ENCODE data around the gene OR7G1.

OR7G1 gene
- 0 reads per million in 9 experiments for total RNA-seq

DNA sequence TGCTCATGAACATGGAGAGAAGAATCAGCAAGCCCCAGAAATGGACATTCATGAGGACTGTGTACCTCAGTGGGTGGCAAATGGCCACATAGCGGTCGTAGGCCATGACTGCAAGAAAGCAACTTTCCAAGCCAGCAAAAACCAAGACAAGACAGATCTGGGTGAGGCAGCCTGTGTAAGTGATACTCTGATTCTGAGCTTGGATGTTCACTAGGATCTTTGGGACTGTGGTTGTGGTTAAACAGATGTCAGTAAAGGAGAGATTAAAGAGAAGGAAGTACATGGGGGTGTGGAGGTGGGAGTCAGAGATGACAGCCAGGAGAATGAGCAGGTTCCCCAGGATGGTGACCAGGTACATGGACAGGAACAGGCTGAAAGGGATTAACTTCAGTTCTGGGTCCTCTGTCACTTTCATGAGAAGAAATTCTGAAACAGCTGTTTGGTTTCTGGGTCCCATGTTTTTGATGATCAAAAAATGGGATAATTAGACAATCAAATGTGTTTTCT lies at the start of gene OR7G1:
OR7G1 (minus strand) TSS at position 457 of the 507 bp plus-strand sequence; CDS start at position 457, 0 bp downstream.
- peaks cover 16 to 39% of the 10 kb centered on the region in 2 donors for H3K27me3 Mint-ChIP-seq
- no peak for DNase-seq
- H3K27ac Mint-ChIP-seq = no peak within 1 kb of the TSS
- no peaks in the 10 kb centered on the region for H3K9me3 Mint-ChIP-seq
- no peaks in the 10 kb centered on the region for H3K36me3 Mint-ChIP-seq (ENCODE audit: insufficient read depth)
- ATAC-seq (replicated peaks) = no peak
- no peaks in the 10 kb centered on the region for H3K4me1 Mint-ChIP-seq (ENCODE audit: low read depth in 2 of 2)
- H3K4me3 Mint-ChIP-seq = no peak within 1 kb of the TSS

GRCh38 chr19:9165261-9165660 lies 49.7 kb upstream of the OR7G1 start:
- H3K27ac Mint-ChIP-seq = no peak overlapping the region
- H3K27me3 Mint-ChIP-seq = no peaks in the 10 kb centered on the region
- DNase-seq (no peak), ATAC-seq (replicated peaks) (no peak)
- no peaks in the 10 kb centered on the region for H3K4me1 Mint-ChIP-seq (ENCODE audit: low read depth in 2 of 2)
- H3K9me3 Mint-ChIP-seq = no peaks in the 10 kb centered on the region
- no peak overlapping the region for H3K4me3 Mint-ChIP-seq
- H3K36me3 Mint-ChIP-seq (ENCODE audit: insufficient read depth) = peaks cover 58% of the 10 kb centered on the region

DNA sequence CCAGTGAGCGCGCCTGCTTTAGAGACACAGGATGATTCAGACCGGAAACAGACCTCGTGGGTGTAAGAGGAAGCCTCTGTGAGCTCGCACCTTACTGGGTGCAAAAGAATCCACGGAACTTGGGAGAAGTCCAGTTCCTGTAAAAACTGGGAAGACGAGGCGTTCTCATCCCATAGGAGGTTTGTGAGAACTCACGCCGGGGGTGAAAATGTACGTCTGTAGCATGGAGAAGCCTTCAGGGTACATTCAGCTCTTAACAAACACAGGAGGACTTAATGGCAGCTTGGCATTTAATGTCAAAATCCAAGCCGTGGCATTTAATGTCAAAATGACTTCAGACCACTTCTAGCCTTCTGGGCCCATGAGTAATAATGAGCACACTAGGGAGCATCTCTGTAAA lies 45.9 kb upstream of the OR7G1 start:
- DNase-seq = no peak
- Mint-ChIP-seq H3K27me3 (no peaks in the 10 kb centered on the region), H3K4me3 (no peak overlapping the region), H3K4me1 (ENCODE audit: low read depth in 2 of 2) (no peaks in the 10 kb centered on the region), H3K36me3 (ENCODE audit: insufficient read depth) (peaks cover 96% of the 10 kb centered on the region), H3K27ac (no peak overlapping the region), H3K9me3 (no peaks in the 10 kb centered on the region)
- no peak for ATAC-seq (replicated peaks)

DNA sequence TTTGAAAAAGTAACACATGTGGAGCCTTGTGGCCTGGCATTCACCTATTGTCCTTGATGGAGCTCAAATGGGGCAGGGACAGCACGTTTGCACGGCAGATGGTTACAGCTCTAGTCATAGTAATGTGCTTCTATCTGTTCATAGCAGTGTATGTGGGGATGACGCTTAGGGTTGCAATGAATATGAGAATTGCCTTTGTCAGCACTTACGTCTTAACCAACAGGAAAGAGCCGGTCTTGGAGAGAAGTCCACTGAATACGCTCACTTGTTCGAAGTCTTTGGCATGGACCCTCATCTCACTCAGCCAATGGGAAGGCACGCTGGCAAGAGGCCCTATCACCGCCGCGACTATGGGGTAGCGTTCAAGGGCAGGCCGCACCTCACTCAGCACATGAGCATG lies 44.3 kb upstream of the OR7G1 start:
- Mint-ChIP-seq H3K9me3 (no peaks in the 10 kb centered on the region), H3K27ac (no peak overlapping the region), H3K27me3 (no peaks in the 10 kb centered on the region), H3K4me3 (no peak overlapping the region), H3K36me3 (ENCODE audit: insufficient read depth) (peaks cover 86% of the 10 kb centered on the region), H3K4me1 (ENCODE audit: low read depth in 2 of 2) (peaks cover 2 to 8% of the 10 kb centered on the region in 2 donors)
- ATAC-seq (replicated peaks) (no peak), DNase-seq (no peak)

- no peak overlapping the region for H3K4me3 Mint-ChIP-seq
- H3K4me1 Mint-ChIP-seq (ENCODE audit: low read depth in 2 of 2) = peaks cover 16 to 38% of the 10 kb centered on the region in 2 donors
- DNase-seq = no peak
- peaks cover 65% of the 10 kb centered on the region for H3K36me3 Mint-ChIP-seq (ENCODE audit: insufficient read depth)
- H3K9me3 Mint-ChIP-seq = no peaks in the 10 kb centered on the region
- ATAC-seq (replicated peaks) = no peak
- no peaks in the 10 kb centered on the region for H3K27me3 Mint-ChIP-seq
- no peak overlapping the region for H3K27ac Mint-ChIP-seq
Measured at GRCh38 chr19:9156304-9156703, 40.7 kb upstream of the OR7G1 start.

DNA sequence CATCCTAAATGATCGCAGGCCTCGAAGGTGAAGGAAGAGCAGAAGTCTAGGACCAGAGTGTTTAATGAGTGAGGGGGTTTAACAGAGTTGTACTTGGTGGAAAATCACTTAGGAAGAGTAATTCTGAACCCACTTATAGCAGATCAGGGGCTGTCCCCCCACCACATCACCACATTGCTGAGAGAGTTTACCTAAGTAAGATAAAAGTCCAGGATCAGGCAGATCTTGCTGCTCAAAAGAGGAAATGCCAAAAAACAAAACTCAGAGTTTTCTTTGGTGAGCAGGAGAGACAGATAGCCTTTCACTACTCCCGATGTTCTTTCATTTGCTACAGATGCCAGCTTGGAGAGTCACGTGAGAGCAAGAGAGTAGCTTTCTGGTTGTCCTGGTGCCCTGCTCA lies 40.0 kb upstream of the OR7G1 start:
- H3K4me3 Mint-ChIP-seq = no peak overlapping the region
- no peaks in the 10 kb centered on the region for H3K27me3 Mint-ChIP-seq
- peaks cover 24 to 46% of the 10 kb centered on the region in 2 donors for H3K4me1 Mint-ChIP-seq (ENCODE audit: low read depth in 2 of 2)
- H3K9me3 Mint-ChIP-seq = no peaks in the 10 kb centered on the region
- DNase-seq = no peak
- H3K27ac Mint-ChIP-seq = no peak overlapping the region
- ATAC-seq (replicated peaks) = no peak
- H3K36me3 Mint-ChIP-seq (ENCODE audit: insufficient read depth) = peaks cover 58% of the 10 kb centered on the region

- ATAC-seq (replicated peaks) = peak; percentile 95
- Mint-ChIP-seq H3K4me3 (peak overlapping the region; percentile 28 to 44), H3K36me3 (ENCODE audit: insufficient read depth) (peaks cover 26% of the 10 kb centered on the region), H3K27ac (peak overlapping the region; percentile 59 to 83), H3K4me1 (ENCODE audit: low read depth in 2 of 2) (peaks cover 51 to 81% of the 10 kb centered on the region in 2 donors), H3K27me3 (no peaks in the 10 kb centered on the region), H3K9me3 (no peaks in the 10 kb centered on the region)
- DNase-seq = no peak
Measured at GRCh38 chr19:9151367-9151766, 35.8 kb upstream of the OR7G1 start.

DNA sequence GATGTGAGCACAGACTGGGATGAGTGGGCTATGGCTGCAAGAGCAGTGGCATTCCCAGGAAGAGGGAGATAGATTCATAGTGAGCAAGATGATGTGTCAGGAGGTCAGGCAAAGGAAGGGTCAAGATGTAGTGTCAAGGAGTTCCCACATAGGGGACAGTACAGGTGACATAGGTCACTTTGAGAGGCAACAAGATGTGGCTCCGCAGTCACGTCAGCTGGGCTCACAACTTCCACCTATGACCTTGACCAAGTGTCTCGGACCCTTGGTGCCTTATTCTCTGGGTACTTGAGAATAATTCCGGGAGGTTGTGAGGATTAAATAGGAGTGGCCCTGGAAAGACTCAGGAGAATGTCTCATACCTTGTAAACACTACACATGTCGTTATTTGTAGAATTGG lies 35.1 kb upstream of the OR7G1 start:
- DNase-seq = no peak
- no peaks in the 10 kb centered on the region for H3K9me3 Mint-ChIP-seq
- no peak for ATAC-seq (replicated peaks)
- no peaks in the 10 kb centered on the region for H3K27me3 Mint-ChIP-seq
- peak overlapping the region; percentile 59 to 91 for H3K27ac Mint-ChIP-seq
- H3K4me3 Mint-ChIP-seq = peak overlapping the region; percentile 28 to 52
- H3K36me3 Mint-ChIP-seq (ENCODE audit: insufficient read depth) = peaks cover 22% of the 10 kb centered on the region
- H3K4me1 Mint-ChIP-seq (ENCODE audit: low read depth in 2 of 2) = peaks cover 51 to 82% of the 10 kb centered on the region in 2 donors

- Mint-ChIP-seq H3K27me3 (no peaks in the 10 kb centered on the region), H3K4me1 (ENCODE audit: low read depth in 2 of 2) (peaks cover 48 to 80% of the 10 kb centered on the region in 2 donors), H3K27ac (peak overlapping the region; percentile 59 to 91), H3K4me3 (peak overlapping the region; percentile 28 to 52), H3K9me3 (no peaks in the 10 kb centered on the region), H3K36me3 (ENCODE audit: insufficient read depth) (peaks cover 22% of the 10 kb centered on the region)
- no peak for ATAC-seq (replicated peaks)
- no peak for DNase-seq
Measured at GRCh38 chr19:9149997-9150396, 34.4 kb upstream of the OR7G1 start.

- H3K9me3 Mint-ChIP-seq = no peaks in the 10 kb centered on the region
- peak overlapping the region in 1 of 2 donors; percentile 22 for H3K4me3 Mint-ChIP-seq
- DNase-seq (no peak), ATAC-seq (replicated peaks) (no peak)
- H3K27me3 Mint-ChIP-seq = no peaks in the 10 kb centered on the region
- H3K27ac Mint-ChIP-seq = peak overlapping the region; percentile 65 to 91
- peaks cover 25% of the 10 kb centered on the region for H3K36me3 Mint-ChIP-seq (ENCODE audit: insufficient read depth)
- peaks cover 50 to 78% of the 10 kb centered on the region in 2 donors for H3K4me1 Mint-ChIP-seq (ENCODE audit: low read depth in 2 of 2)
Measured at GRCh38 chr19:9148697-9149096, 33.1 kb upstream of the OR7G1 start.

DNA sequence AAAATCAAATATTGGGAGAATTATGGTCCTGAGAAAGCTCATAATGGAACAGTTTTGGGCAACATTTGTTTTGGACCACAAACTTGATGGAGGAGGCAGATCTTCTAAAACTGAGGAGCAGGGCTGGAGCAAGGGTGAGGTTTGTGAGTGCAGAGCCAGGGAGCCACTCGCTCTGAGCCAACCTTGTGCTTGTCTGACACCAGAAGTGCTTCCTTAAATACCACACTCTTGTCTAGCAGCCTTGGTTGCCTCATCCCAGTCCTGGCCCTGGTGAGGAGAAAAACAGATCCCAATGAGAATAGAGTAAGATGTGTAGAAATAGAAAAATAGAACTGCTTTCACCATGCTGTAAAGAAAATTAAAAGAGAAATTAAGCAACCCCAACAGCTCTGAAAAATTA lies 31.3 kb upstream of the OR7G1 start:
- ATAC-seq (replicated peaks) (no peak), DNase-seq (no peak)
- Mint-ChIP-seq H3K4me3 (no peak overlapping the region), H3K36me3 (ENCODE audit: insufficient read depth) (peaks cover 25% of the 10 kb centered on the region), H3K4me1 (ENCODE audit: low read depth in 2 of 2) (peaks cover 47 to 76% of the 10 kb centered on the region in 2 donors), H3K27me3 (no peaks in the 10 kb centered on the region), H3K27ac (peak overlapping the region in 1 of 2 donors; percentile 49), H3K9me3 (no peaks in the 10 kb centered on the region)

GRCh38 chr19:9144920-9145319 lies 29.4 kb upstream of the OR7G1 start:
- no peak overlapping the region for H3K4me3 Mint-ChIP-seq

DNA sequence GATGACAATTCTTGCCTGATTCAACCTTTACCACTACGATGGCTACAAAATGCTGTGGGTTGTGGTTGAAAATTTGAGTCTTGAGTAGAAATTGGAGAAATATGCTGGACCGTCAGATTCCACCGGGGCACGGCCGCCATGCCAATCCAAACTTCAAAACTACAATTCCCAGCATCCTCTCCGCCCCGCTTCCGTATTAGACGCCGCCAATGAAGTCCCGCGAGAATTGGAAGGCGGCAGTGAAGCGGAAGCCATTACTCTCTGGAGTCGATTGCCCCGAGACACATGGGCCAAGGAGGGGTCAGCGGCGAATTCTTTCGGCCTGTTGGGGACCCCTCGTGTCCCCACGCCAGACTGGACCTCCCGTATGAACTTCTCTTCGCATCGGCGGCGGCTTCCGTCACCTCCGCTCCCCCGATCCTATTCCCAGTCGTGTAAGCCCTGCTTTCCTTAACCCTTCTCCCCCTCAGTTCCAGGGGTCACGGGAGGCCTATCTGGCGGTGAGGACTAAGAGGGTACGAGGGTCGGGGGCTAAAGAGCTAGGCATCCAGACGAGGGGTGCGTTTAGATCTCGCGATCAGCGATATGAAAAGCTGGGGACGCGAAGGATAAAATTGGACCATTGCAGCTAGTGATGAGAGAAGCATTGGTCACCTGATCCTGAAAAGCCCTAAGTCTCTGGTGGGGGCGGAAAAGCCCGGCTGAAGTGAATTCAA lies 24.8 kb upstream of the OR7G1 start, which contains the start of gene ZNF317:
ZNF317 (plus strand) TSS at position 239 of the 716 bp plus-strand sequence. CDS start 15,620 bp downstream, outside the sequence.
- ATAC-seq (replicated peaks) (peak; percentile 92), DNase-seq (peak; percentile 87 to 91 (median 90))
- Mint-ChIP-seq H3K27ac (peak within 1 kb of the TSS; percentile 99), H3K36me3 (ENCODE audit: insufficient read depth) (peaks cover 26% of the 10 kb centered on the region), H3K27me3 (no peaks in the 10 kb centered on the region), H3K4me3 (peak within 1 kb of the TSS; percentile 98 to 100), H3K9me3 (no peaks in the 10 kb centered on the region), H3K4me1 (ENCODE audit: low read depth in 2 of 2) (peaks cover 33 to 51% of the 10 kb centered on the region in 2 donors)

More at GRCh38 chr19:9144920-9145319, 29.4 kb upstream of the OR7G1 start:
- H3K36me3 Mint-ChIP-seq (ENCODE audit: insufficient read depth) = peaks cover 36% of the 10 kb centered on the region
- no peaks in the 10 kb centered on the region for H3K9me3 Mint-ChIP-seq
- peaks cover 48 to 75% of the 10 kb centered on the region in 2 donors for H3K4me1 Mint-ChIP-seq (ENCODE audit: low read depth in 2 of 2)
- no peaks in the 10 kb centered on the region for H3K27me3 Mint-ChIP-seq
- no peak overlapping the region for H3K27ac Mint-ChIP-seq
- ATAC-seq (replicated peaks) = no peak
- DNase-seq = no peak

- peaks cover 31 to 49% of the 10 kb centered on the region in 2 donors for H3K4me1 Mint-ChIP-seq (ENCODE audit: low read depth in 2 of 2)
- ATAC-seq (replicated peaks) = peak; percentile 7
Measured at GRCh38 chr19:9139609-9140158, 24.1 kb upstream of the OR7G1 start.

More at GRCh38 chr19:9139609-9140158, 24.1 kb upstream of the OR7G1 start:
- H3K36me3 Mint-ChIP-seq (ENCODE audit: insufficient read depth) = peaks cover 26% of the 10 kb centered on the region
- no peaks in the 10 kb centered on the region for H3K9me3 Mint-ChIP-seq
- H3K27ac Mint-ChIP-seq = peak overlapping the region; percentile 99
- peak overlapping the region; percentile 98 to 100 for H3K4me3 Mint-ChIP-seq
- H3K27me3 Mint-ChIP-seq = no peaks in the 10 kb centered on the region
- no peak for DNase-seq
